Lung (tissue), 12 donors: ENCODE measurements around the gene RNU7-1. TPM values are rescaled to one million over a fixed set of nuclear protein-coding genes. Genes with fewer than 3 reads are reported as not detected.
A peak's percentile ranks its signal among the peaks of the same experiment; 100 is the strongest.

ENCODE experiments used
- ATAC-seq: fragments of 200-7000 bp; cut with Tn5 transposase; one replicate; pipeline ENCODE4 v1.9.1; 2020; ENCODE audit warnings: moderate number of reproducible peaks; ENCODE audit not compliant: insufficient read depth, low FRiP score
- DNase-seq, 3 donors: peaks; one replicate each; pipeline ENCODE4 v3.0.0-alpha.2; 2013 to 2017
- H3K27ac ChIP-seq, 2 donors: one replicate each; pipeline ENCODE4 v1.5.1; 2013; ENCODE audit warnings: mild to moderate bottlenecking in 2 of 2, moderate library complexity in 2 of 2, control low read depth in 1 of 2, inconsistent platforms in 1 of 2, low read depth in 1 of 2, low read length in 1 of 2
- H3K27me3 ChIP-seq, 3 donors: one replicate each; pipeline ENCODE4 v1.5.1; 2013; ENCODE audit warnings: low read length in 2 of 3; ENCODE audit not compliant: control insufficient read depth in 3 of 3, insufficient read depth in 3 of 3
- H3K36me3 ChIP-seq, 4 donors: one replicate each; pipeline ENCODE4 v1.5.1; 2013; ENCODE audit warnings: low read length in 4 of 4, mild to moderate bottlenecking in 1 of 4, moderate library complexity in 1 of 4; ENCODE audit not compliant: control insufficient read depth in 4 of 4, insufficient read depth in 4 of 4
- H3K4me1 ChIP-seq, 5 donors: one replicate each; pipeline ENCODE4 v1.5.1; 2013; ENCODE audit warnings: low read length in 5 of 5, mild to moderate bottlenecking in 2 of 5, moderate library complexity in 1 of 5; ENCODE audit not compliant: control insufficient read depth in 5 of 5, insufficient read depth in 5 of 5
- H3K4me3 ChIP-seq: one replicate; pipeline ENCODE4 v1.5.1; 2013; ENCODE audit warnings: mild to moderate bottlenecking, control low read depth, moderate library complexity
- H3K9ac ChIP-seq, 2 donors: one replicate each; pipeline ENCODE4 v1.5.1; 2013; ENCODE audit warnings: low read length in 2 of 2, control low read depth in 1 of 2; ENCODE audit not compliant: insufficient read depth in 1 of 2
- H3K9me3 ChIP-seq, 4 donors: one replicate each; pipeline ENCODE4 v1.5.1; 2013; ENCODE audit warnings: low read length in 3 of 4, mild to moderate bottlenecking in 1 of 4, moderate library complexity in 1 of 4; ENCODE audit not compliant: control insufficient read depth in 4 of 4, insufficient read depth in 3 of 4
- WGBS, 2 donors: extraction: QIAGEN DNeasy Blood & Tissue Kit; methylation state at CpG; one replicate each; pipeline ENCODE4 v1.1.7; 2013; 5-methylcytosine and 5-hydroxymethylcytosine counted together
- polyA plus RNA-seq, 2 donors: library from polyadenylated mRNA; stranded (reverse); fragments of 200-250 nt; gene quantifications; one replicate each; pipeline ENCODE4 v1.2.1, GENCODE V29; 2013
- total RNA-seq, 2 donors: library from RNA; depleted of rRNA in 1 of 2; stranded (reverse); fragments of >200 nt in 1 of 2; gene quantifications; one replicate each; pipeline ENCODE4 v1.2.1, GENCODE V29; 2014 to 2021
- TF ChIP-seq, protein P1 (sequence below): IDR thresholded peaks from 2 replicates; pipeline ENCODE4 v1.5.1; 2012; ENCODE audit warnings: mild to moderate bottlenecking; ENCODE audit errors: control extremely low read depth, extremely low read depth
- donor health status: control.
- donor health status: control.
- donor health status: Bipolar disorder and iron deficiency.
- donor health status: healthy.
- donor health status: DM: yes; HTN: yes; CAD: no.

Gene RNU7-1
- total and polyA plus RNA-seq, 4 donors: not detected

DNA sequence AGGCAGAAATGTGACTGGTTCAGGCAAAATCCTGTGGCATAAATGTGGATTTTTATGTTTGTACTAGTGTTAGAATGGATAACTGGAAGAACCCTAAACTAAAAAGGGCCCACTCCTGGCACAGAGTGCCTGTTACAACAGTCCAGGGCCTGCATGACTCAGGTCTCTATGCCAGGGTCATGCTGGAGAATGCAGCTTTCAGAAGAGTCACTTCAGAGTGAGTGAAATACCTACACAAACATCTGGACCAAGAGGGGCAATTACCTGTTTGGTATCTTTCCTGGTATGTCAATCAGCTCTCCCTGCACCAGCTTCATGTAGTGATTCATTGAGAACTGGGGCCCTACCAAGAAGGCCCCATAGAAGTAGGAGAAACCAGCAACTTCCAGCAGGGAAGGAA is 37.1 kb downstream of the RNU7-1 start:
- Histone ChIP-seq H3K9ac (no peak overlapping the region), H3K27ac (peak overlapping the region in 1 of 2 donors; percentile 73), H3K4me1 (peaks cover 0 to 12% (median 0%) of the 10 kb centered on the region in 5 donors), H3K36me3 (peaks cover 27 to 50% (median 47%) of the 10 kb centered on the region in 4 donors), H3K27me3 (no peaks in the 10 kb centered on the region), H3K9me3 (no peaks in the 10 kb centered on the region), H3K4me3 (no peak overlapping the region)
- ATAC-seq (no peak), DNase-seq (no peak)
- TF ChIP-seq, protein P1, sequence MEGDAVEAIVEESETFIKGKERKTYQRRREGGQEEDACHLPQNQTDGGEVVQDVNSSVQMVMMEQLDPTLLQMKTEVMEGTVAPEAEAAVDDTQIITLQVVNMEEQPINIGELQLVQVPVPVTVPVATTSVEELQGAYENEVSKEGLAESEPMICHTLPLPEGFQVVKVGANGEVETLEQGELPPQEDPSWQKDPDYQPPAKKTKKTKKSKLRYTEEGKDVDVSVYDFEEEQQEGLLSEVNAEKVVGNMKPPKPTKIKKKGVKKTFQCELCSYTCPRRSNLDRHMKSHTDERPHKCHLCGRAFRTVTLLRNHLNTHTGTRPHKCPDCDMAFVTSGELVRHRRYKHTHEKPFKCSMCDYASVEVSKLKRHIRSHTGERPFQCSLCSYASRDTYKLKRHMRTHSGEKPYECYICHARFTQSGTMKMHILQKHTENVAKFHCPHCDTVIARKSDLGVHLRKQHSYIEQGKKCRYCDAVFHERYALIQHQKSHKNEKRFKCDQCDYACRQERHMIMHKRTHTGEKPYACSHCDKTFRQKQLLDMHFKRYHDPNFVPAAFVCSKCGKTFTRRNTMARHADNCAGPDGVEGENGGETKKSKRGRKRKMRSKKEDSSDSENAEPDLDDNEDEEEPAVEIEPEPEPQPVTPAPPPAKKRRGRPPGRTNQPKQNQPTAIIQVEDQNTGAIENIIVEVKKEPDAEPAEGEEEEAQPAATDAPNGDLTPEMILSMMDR: no peak

DNA sequence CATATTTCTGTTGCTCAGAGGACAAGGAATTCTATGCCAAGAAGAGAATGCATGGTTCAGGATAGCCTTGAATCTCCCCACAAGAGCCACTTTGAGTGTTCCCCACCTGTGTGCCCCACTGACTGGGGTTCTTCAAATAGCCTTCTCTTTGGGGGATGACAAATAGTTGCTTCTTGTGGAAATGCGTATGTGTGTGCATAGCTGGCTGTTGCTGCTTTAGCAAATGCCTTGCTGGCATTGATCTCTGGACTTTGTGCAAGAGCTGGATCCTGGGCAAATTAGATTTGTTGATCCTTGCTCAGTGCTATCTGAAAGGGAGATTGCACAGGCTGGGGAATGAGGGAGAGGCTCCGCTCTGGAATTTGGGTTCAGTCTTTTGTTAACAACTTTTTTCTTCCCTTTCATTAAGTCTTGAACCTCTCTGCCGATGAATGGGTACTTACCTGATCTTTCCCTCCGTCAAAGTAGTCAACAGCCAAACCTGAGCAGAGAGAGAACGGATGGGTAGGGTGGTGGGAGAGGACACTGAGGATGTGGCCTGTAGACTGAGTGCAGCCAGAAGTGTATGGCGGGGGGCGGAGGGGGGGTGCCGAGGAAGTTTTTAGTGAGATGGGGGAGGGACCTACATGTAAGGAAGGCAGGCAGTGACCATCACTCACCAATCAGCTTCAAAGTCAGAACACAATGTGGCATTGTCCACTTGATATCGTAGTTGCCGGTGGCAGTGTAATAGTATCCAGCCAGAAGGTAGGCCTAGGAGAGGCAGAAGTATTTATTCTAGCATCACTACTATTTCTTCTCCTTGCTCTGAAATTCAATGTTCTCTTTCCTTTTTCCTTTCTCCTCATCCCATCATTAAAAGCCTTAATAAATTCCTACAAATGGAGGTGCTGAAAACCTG is 37.8 kb downstream of the RNU7-1 start:
- WGBS, 2 donors: 87 to 95% methylated on average over 7 to 10 of the region's 10 CpGs
- DNase-seq: no peak

DNA sequence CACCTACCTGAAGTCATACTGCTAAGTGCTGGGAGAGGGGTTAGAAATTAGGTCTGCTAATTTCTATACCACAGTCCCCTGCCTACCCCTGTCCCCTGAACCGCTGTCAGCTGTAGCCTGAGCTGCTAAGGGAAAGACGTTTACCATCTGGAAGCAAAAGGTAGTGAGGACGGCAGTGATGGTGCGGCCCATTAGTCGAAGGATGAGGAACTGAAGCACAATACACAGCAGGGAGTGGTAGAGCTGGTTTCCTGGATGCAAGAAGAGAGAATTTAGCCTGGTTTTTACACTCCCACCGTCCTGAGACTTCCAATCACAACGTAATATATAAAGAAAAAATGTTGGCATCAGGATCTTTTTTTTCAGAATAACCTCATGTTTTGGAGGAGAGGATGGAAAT is 38.9 kb downstream of the RNU7-1 start:
- no peak overlapping the region for H3K4me3 ChIP-seq
- DNase-seq (no peak), ATAC-seq (no peak)
- H3K9ac ChIP-seq: no peak overlapping the region
- peaks cover 0 to 11% (median 0%) of the 10 kb centered on the region in 5 donors for H3K4me1 ChIP-seq
- no peaks in the 10 kb centered on the region for H3K27me3 ChIP-seq
- WGBS, 2 donors: 88 to 91% methylated on average over 7 of the region's 7 CpGs
- no peaks in the 10 kb centered on the region for H3K9me3 ChIP-seq
- peaks cover 14 to 37% (median 36%) of the 10 kb centered on the region in 4 donors for H3K36me3 ChIP-seq
- peak overlapping the region in 1 of 2 donors; percentile 48 for H3K27ac ChIP-seq
- TF ChIP-seq, protein P1: no peak

More for the DNA sequence above, 37.8 kb downstream of the RNU7-1 start:
- Histone ChIP-seq H3K9ac (no peak overlapping the region), H3K27ac (peak overlapping the region in 1 of 2 donors; percentile 73), H3K27me3 (no peaks in the 10 kb centered on the region), H3K36me3 (peaks cover 22 to 45% (median 42%) of the 10 kb centered on the region in 4 donors), H3K4me3 (no peak overlapping the region), H3K9me3 (no peaks in the 10 kb centered on the region), H3K4me1 (peaks cover 0 to 12% (median 0%) of the 10 kb centered on the region in 5 donors)
- TF ChIP-seq, protein P1: no peak
- ATAC-seq: no peak
